ENCODE measurements around the gene MEX3B.

GRCh38 chr15:82062479-82063454 lies 16.9 kb upstream of the MEX3B start:
- TF ChIP-seq CTCF (IDR thresholded peaks at IDR 0.05; ENCODE audit: insufficient read depth, low read depth, low read length), result no peak
- no peak for TF ChIP-seq EZH2 (IDR thresholded peaks at IDR 0.05; ENCODE audit: insufficient read depth, low read length)

All from astrocyte (in vitro differentiated cells and primary cell).